Left ventricle myocardium inferior (tissue), 1 donor: Measurements from ENCODE around the gene DCC. TPM values are rescaled to one million over a fixed set of nuclear protein-coding genes. Genes with fewer than 3 reads are reported as not detected.

Experiments used
- DNase-seq: peaks from one replicate; pipeline ENCODE4 v3.0.0-alpha.2; 2020
- H3K27ac ChIP-seq: fragments of 200-600 bp; replicated peaks from 2 replicates; pipeline ENCODE4 v1.8.0; 2021
- H3K27me3 ChIP-seq: fragments of 200-600 bp; 2 replicates; pipeline ENCODE4 v1.8.0; 2021; ENCODE audit warnings: low read depth
- H3K36me3 ChIP-seq: fragments of 200-600 bp; 2 replicates; pipeline ENCODE4 v1.8.0; 2021
- H3K4me1 ChIP-seq: fragments of 200-600 bp; 2 replicates; pipeline ENCODE4 v1.8.0; 2021
- H3K4me3 ChIP-seq: fragments of 200-600 bp; 2 replicates; pipeline ENCODE4 v1.8.0; 2021; ENCODE audit warnings: mild to moderate bottlenecking, moderate library complexity
- H3K9me3 ChIP-seq: fragments of 200-600 bp; replicated peaks from 2 replicates; pipeline ENCODE4 v1.8.0; 2021
- intact Hi-C: fragments of 100-400 bp; cut with micrococcal nuclease; formaldehyde crosslinking; loops from one replicate; pipeline ENCODE4 v1.11.0; 2022
- total RNA-seq: library from RNA; stranded (reverse); fragmentation: NEBNext Ultra II Directional; extraction: Animal tissue kit (Norgen Biotek cat#: 25700); gene quantifications from one replicate; pipeline ENCODE4 v1.2.1, GENCODE V29; 2021
- TF ChIP-seq, protein P1 (sequence below): fragments of 200-600 bp; IDR thresholded peaks from 2 replicates; pipeline ENCODE4 v1.8.0; 2021; ENCODE audit warnings: antibody characterized with exemption, mild to moderate bottlenecking, borderline replicate concordance
- donor health status: DM: no; HTN: yes; CAD: no; lungs with severe emphysema.

Gene DCC
- total RNA-seq, 1 donor from 2014 or later, result not detected

DNA sequence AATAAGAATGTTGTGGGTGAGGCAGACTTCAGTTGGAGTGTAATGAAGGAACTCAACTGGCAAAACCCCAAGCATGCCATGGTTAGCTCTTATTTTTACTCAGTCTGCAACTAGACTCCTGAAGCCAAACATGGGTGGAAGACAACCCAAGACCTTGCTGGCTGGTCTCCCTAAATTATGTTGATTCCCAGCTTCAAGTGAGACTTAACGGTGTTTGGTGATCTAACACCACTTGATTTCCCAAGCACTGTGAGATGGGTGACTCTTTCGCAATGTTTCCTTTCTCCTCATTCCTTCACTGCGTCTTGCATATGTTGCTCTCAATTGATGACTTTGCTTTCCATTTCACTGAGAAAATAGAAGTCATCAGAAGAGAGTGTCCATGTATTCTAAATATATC is 693.1 kb downstream of the DCC start:
- intact Hi-C loops, result no loop called here

DNA sequence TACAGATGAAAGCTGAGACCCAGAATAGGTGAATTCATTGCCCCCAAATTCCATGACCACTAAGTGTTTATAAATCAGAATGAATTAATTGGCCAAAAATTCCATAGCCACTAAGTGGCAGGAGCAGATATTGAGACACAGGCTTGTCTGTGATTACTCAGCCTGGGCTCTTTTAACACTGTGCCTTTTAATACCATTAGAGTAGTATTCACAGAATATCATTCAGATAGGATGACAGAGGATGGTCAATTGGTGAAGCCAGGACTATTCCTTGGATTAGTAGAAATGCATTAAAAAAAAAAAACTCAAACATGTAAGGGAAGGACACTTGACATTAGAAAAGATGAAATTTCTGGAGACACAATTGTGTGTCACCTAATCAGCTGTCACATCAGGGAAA is 698.6 kb downstream of the DCC start:
- intact Hi-C loops, result no loop called here
- Histone ChIP-seq H3K4me1 (no peaks in the 10 kb centered on the region), H3K27ac (no peak overlapping the region), H3K27me3 (no peaks in the 10 kb centered on the region), H3K4me3 (no peak overlapping the region), H3K9me3 (peaks cover 22% of the 10 kb centered on the region), H3K36me3 (no peaks in the 10 kb centered on the region)
- TF ChIP-seq, protein P1, sequence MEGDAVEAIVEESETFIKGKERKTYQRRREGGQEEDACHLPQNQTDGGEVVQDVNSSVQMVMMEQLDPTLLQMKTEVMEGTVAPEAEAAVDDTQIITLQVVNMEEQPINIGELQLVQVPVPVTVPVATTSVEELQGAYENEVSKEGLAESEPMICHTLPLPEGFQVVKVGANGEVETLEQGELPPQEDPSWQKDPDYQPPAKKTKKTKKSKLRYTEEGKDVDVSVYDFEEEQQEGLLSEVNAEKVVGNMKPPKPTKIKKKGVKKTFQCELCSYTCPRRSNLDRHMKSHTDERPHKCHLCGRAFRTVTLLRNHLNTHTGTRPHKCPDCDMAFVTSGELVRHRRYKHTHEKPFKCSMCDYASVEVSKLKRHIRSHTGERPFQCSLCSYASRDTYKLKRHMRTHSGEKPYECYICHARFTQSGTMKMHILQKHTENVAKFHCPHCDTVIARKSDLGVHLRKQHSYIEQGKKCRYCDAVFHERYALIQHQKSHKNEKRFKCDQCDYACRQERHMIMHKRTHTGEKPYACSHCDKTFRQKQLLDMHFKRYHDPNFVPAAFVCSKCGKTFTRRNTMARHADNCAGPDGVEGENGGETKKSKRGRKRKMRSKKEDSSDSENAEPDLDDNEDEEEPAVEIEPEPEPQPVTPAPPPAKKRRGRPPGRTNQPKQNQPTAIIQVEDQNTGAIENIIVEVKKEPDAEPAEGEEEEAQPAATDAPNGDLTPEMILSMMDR, result no peak
- no peak for DNase-seq

More for the DNA sequence above, 693.1 kb downstream of the DCC start:
- DNase-seq, result no peak
- no peaks in the 10 kb centered on the region for H3K27me3 ChIP-seq
- TF ChIP-seq, protein P1, result no peak
- no peaks in the 10 kb centered on the region for H3K36me3 ChIP-seq
- no peak overlapping the region for H3K27ac ChIP-seq
- no peak overlapping the region for H3K4me3 ChIP-seq
- no peaks in the 10 kb centered on the region for H3K4me1 ChIP-seq
- no peaks in the 10 kb centered on the region for H3K9me3 ChIP-seq

DNA sequence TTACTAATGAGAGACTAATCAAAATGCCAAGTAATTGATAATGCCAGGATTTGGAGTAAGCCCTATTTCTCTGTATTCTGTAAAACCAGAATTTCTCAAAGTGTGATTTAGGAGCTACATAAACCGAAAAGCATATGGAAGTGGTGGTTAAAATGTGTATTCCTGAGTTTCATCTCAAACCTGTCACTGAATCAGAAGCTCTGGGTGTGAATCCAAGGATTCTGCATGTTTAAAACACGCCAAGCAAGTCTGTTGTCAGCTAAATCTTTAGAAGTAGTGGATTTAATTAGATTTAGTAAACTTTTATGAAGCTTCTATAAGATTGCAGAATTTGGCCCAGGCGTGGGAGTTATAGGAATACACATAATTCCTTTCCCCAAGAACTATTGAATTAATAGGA is 700.3 kb downstream of the DCC start:
- Histone ChIP-seq H3K27me3 (no peaks in the 10 kb centered on the region), H3K4me1 (no peaks in the 10 kb centered on the region), H3K4me3 (no peak overlapping the region), H3K27ac (no peak overlapping the region), H3K9me3 (peaks cover 22% of the 10 kb centered on the region), H3K36me3 (no peaks in the 10 kb centered on the region)
- intact Hi-C loops, result no loop called here
- TF ChIP-seq, protein P1, result no peak
- no peak for DNase-seq

GRCh38 chr18:53056064-53056463 is 716.1 kb downstream of the DCC start:
- no peaks in the 10 kb centered on the region for H3K36me3 ChIP-seq
- no peaks in the 10 kb centered on the region for H3K4me1 ChIP-seq
- no peak for DNase-seq
- no peak overlapping the region for H3K4me3 ChIP-seq
- intact Hi-C loops, result no loop called here
- no peaks in the 10 kb centered on the region for H3K27me3 ChIP-seq
- TF ChIP-seq, protein P1, result no peak
- no peaks in the 10 kb centered on the region for H3K9me3 ChIP-seq
- no peak overlapping the region for H3K27ac ChIP-seq

GRCh38 chr18:53070788-53071187 is 730.8 kb downstream of the DCC start:
- no peaks in the 10 kb centered on the region for H3K9me3 ChIP-seq
- intact Hi-C loops, result no loop called here
- no peaks in the 10 kb centered on the region for H3K36me3 ChIP-seq
- no peaks in the 10 kb centered on the region for H3K4me1 ChIP-seq
- TF ChIP-seq, protein P1, result no peak
- H3K27me3 ChIP-seq, result no peaks in the 10 kb centered on the region
- no peak for DNase-seq
- H3K27ac ChIP-seq, result no peak overlapping the region
- H3K4me3 ChIP-seq, result no peak overlapping the region

GRCh38 chr18:53080687-53081086 is 740.7 kb downstream of the DCC start:
- no peaks in the 10 kb centered on the region for H3K27me3 ChIP-seq
- no peaks in the 10 kb centered on the region for H3K4me1 ChIP-seq
- intact Hi-C loops, result no loop called here
- TF ChIP-seq, protein P1, result no peak
- DNase-seq, result no peak
- no peaks in the 10 kb centered on the region for H3K36me3 ChIP-seq
- no peaks in the 10 kb centered on the region for H3K9me3 ChIP-seq
- H3K27ac ChIP-seq, result no peak overlapping the region
- no peak overlapping the region for H3K4me3 ChIP-seq
